Astrocyte (in vitro differentiated cells and primary cell): ENCODE measurements around the gene RBBP8. TPM values are rescaled to one million over a fixed set of nuclear protein-coding genes. Genes with fewer than 3 reads are reported as not detected.

Experiments used
- DNase-seq: peaks from one replicate; pipeline ENCODE4 v3.0.0-alpha.2; 2010; ENCODE audit warnings: low read depth
- FAIRE-seq: peaks from 2 replicates; lab custom pipeline; 2011; peaks lifted over from hg19 to GRCh38; lab: Jason Lieb, UNC
- H2AFZ ChIP-seq: 2 replicates; pipeline ENCODE4 v1.6.0; 2012; ENCODE audit warnings: low read depth, low read length, inconsistent platforms
- H3K27ac ChIP-seq: 2 replicates; pipeline ENCODE4 v1.5.1; 2011; ENCODE audit warnings: low read depth, low read length, inconsistent platforms
- H3K27me3 ChIP-seq: 2 replicates; pipeline ENCODE4 v1.6.0; 2011; ENCODE audit warnings: low read length, inconsistent platforms; ENCODE audit not compliant: insufficient read depth
- H3K36me3 ChIP-seq: 2 replicates; pipeline ENCODE4 v1.5.1; 2011; ENCODE audit warnings: low read length, inconsistent platforms; ENCODE audit not compliant: insufficient read depth
- H3K4me1 ChIP-seq: 2 replicates; pipeline ENCODE4 v1.5.1; 2011; ENCODE audit warnings: low read length, inconsistent platforms; ENCODE audit not compliant: insufficient read depth
- H3K4me2 ChIP-seq: 2 replicates; pipeline ENCODE4 v1.6.0; 2012; ENCODE audit warnings: low read length, inconsistent platforms
- H3K4me3 ChIP-seq: 2 replicates; pipeline ENCODE4 v1.5.1; 2011; ENCODE audit warnings: low read depth, mild to moderate bottlenecking, low read length, inconsistent platforms; ENCODE audit not compliant: insufficient read depth
- H3K79me2 ChIP-seq: 2 replicates; pipeline ENCODE4 v1.6.0; 2012; ENCODE audit warnings: mild to moderate bottlenecking, low read length, inconsistent platforms; ENCODE audit not compliant: insufficient read depth
- H3K9ac ChIP-seq: 2 replicates; pipeline ENCODE4 v1.6.0; 2012; ENCODE audit warnings: mild to moderate bottlenecking, low read length, inconsistent platforms
- H3K9me3 ChIP-seq: 2 replicates; pipeline ENCODE4 v1.5.1; 2012; ENCODE audit warnings: low read depth, mild to moderate bottlenecking, low read length, inconsistent platforms; ENCODE audit not compliant: insufficient read depth
- H4K20me1 ChIP-seq: 2 replicates; pipeline ENCODE4 v1.6.0; 2012; ENCODE audit warnings: low read length, inconsistent platforms; ENCODE audit not compliant: insufficient read depth
- H3K27ac Mint-ChIP-seq: one replicate; pipeline ENCODE4 v1.8.0; 2021; ENCODE audit warnings: mild to moderate bottlenecking, mixed read lengths; ENCODE audit not compliant: unreplicated experiment
- H3K27me3 Mint-ChIP-seq: one replicate; pipeline ENCODE4 v1.8.0; 2021; ENCODE audit warnings: low read depth, mixed read lengths; ENCODE audit not compliant: unreplicated experiment
- H3K36me3 Mint-ChIP-seq: one replicate; pipeline ENCODE4 v1.8.0; 2021; ENCODE audit warnings: low read depth, mixed read lengths; ENCODE audit not compliant: unreplicated experiment
- H3K4me1 Mint-ChIP-seq: one replicate; pipeline ENCODE4 v1.8.0; 2021; ENCODE audit warnings: low read depth, mixed read lengths; ENCODE audit not compliant: unreplicated experiment
- H3K4me3 Mint-ChIP-seq: one replicate; pipeline ENCODE4 v1.8.0; 2021; ENCODE audit warnings: mild to moderate bottlenecking, moderate library complexity, mixed read lengths; ENCODE audit not compliant: unreplicated experiment
- H3K9me3 Mint-ChIP-seq: one replicate; pipeline ENCODE4 v1.8.0; 2021; ENCODE audit warnings: mild to moderate bottlenecking, mixed read lengths; ENCODE audit not compliant: unreplicated experiment
- CTCF ChIP-seq: IDR thresholded peaks from 2 replicates; pipeline ENCODE4 v1.5.1; 2011; ENCODE audit warnings: low read depth, mild to moderate bottlenecking, inconsistent platforms, low read length, moderate library complexity; ENCODE audit not compliant: insufficient read depth
- EZH2 ChIP-seq: IDR thresholded peaks from 2 replicates; pipeline ENCODE4 v1.6.1; 2012; ENCODE audit warnings: mild to moderate bottlenecking, low read length, inconsistent platforms; ENCODE audit not compliant: insufficient read depth
- total RNA-seq: library from RNA; stranded (reverse); gene quantifications from 2 replicates; pipeline ENCODE4 v1.2.1, GENCODE V29; 2021

The RBBP8 gene
- total RNA-seq, 1 donor from 2014 or later = 23.4 TPM

GRCh38 chr18:22956226-22956625 lies 23.1 kb downstream of the RBBP8 start:
- Histone ChIP-seq H3K4me3 (no peak overlapping the region), H4K20me1 (no peaks in the 10 kb centered on the region), H3K27me3 (no peaks in the 10 kb centered on the region), H3K27ac (no peak overlapping the region), H2AFZ (no peak overlapping the region), H3K79me2 (no peaks in the 10 kb centered on the region), H3K4me2 (no peak overlapping the region), H3K9me3 (no peaks in the 10 kb centered on the region), H3K4me1 (no peaks in the 10 kb centered on the region), H3K36me3 (peaks cover 5% of the 10 kb centered on the region), H3K9ac (no peak overlapping the region)
- H3K4me3 Mint-ChIP-seq = no peak overlapping the region
- peaks cover 16% of the 10 kb centered on the region for H3K36me3 Mint-ChIP-seq
- peaks cover 4% of the 10 kb centered on the region for H3K4me1 Mint-ChIP-seq
- no peaks in the 10 kb centered on the region for H3K27me3 Mint-ChIP-seq
- H3K9me3 Mint-ChIP-seq = no peaks in the 10 kb centered on the region
- FAIRE-seq (no peak), DNase-seq (no peak)
- TF ChIP-seq EZH2 (no peak), CTCF (no peak)
- no peak overlapping the region for H3K27ac Mint-ChIP-seq

DNA sequence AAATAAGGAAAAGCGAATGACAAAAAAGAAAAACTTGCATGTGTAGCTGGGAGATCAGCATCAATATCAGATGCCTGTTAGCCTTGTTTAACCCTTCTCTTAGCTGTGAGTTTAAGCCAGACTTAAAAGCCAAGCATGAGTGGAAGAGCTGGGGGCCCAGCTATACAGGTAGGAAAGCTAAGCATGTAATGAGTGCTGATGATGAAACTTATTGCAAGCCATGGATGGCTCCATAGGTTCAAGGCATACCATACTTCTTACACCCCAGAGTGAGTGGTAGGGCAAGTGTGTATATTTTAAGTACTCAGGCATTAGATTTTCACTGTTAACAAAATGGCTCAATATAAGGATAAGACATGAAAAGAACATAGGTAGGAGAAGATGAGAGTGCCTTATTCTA lies 28.0 kb downstream of the RBBP8 start:
- Histone ChIP-seq H3K27me3 (no peaks in the 10 kb centered on the region), H2AFZ (no peak overlapping the region), H3K9me3 (no peaks in the 10 kb centered on the region), H3K9ac (no peak overlapping the region), H3K36me3 (no peaks in the 10 kb centered on the region), H3K27ac (no peak overlapping the region), H3K4me2 (no peak overlapping the region), H4K20me1 (no peaks in the 10 kb centered on the region), H3K4me3 (no peak overlapping the region), H3K79me2 (peaks cover 11% of the 10 kb centered on the region), H3K4me1 (no peaks in the 10 kb centered on the region)
- H3K4me3 Mint-ChIP-seq = no peak overlapping the region
- H3K36me3 Mint-ChIP-seq = peaks cover 2% of the 10 kb centered on the region
- H3K27me3 Mint-ChIP-seq = no peaks in the 10 kb centered on the region
- peaks cover 5% of the 10 kb centered on the region for H3K4me1 Mint-ChIP-seq
- FAIRE-seq (no peak), DNase-seq (no peak)
- no peak for TF ChIP-seq EZH2
- TF ChIP-seq CTCF = no peak
- H3K27ac Mint-ChIP-seq = no peak overlapping the region
- no peaks in the 10 kb centered on the region for H3K9me3 Mint-ChIP-seq

DNA sequence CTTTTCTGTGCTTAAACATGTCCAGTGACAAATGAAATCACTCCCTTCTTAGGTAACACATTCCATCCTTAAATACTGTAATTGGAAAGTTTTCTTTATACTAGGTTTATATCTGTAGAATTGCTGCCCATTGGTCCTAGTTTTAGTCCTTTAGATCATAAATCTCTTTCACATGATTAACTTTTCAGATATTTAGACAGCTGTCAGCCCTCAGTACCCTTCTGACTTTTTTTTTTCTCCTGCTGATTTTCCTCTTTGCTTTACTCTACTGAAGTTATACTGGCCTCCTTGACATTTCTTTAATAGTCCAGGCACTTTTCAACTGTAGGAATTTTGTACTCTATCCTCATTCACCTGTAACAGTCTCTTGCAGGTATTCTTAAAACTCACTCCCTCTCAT lies 28.9 kb downstream of the RBBP8 start:
- no peaks in the 10 kb centered on the region for H3K27me3 Mint-ChIP-seq
- Histone ChIP-seq H3K9ac (no peak overlapping the region), H3K27ac (no peak overlapping the region), H3K4me1 (no peaks in the 10 kb centered on the region), H3K4me2 (no peak overlapping the region), H4K20me1 (no peaks in the 10 kb centered on the region), H3K36me3 (no peaks in the 10 kb centered on the region), H2AFZ (no peak overlapping the region), H3K9me3 (no peaks in the 10 kb centered on the region), H3K4me3 (no peak overlapping the region), H3K79me2 (peaks cover 11% of the 10 kb centered on the region), H3K27me3 (no peaks in the 10 kb centered on the region)
- TF ChIP-seq CTCF = no peak
- peaks cover 5% of the 10 kb centered on the region for H3K4me1 Mint-ChIP-seq
- no peaks in the 10 kb centered on the region for H3K9me3 Mint-ChIP-seq
- DNase-seq = no peak
- H3K4me3 Mint-ChIP-seq = no peak overlapping the region
- no peak for FAIRE-seq
- no peak overlapping the region for H3K27ac Mint-ChIP-seq
- H3K36me3 Mint-ChIP-seq = peaks cover 2% of the 10 kb centered on the region
